HCT116 (cell line): Measurements from ENCODE around the gene PYDC1. TPM values are rescaled to one million over a fixed set of nuclear protein-coding genes. Genes with fewer than 3 reads are reported as not detected.

ENCODE experiments used
- ATAC-seq: fragments of 200-7000 bp; cut with Tn5 transposase; 2 replicates; pipeline ENCODE4 v1.9.1; 2020; ENCODE audit warnings: mild to moderate bottlenecking, moderate library complexity
- BruUV-seq: library from RNA; stranded (reverse); fragments of 400-500 nt; replicated peaks from 2 replicates; lab custom pipeline; 2021; lab: Mats Ljungman, UMichigan
- CTCF ChIA-PET: fragments of 300-600 bp; sonication (Branson Sonifier 250); formaldehyde crosslinking; loops from one replicate; lab custom pipeline; 2021; ENCODE audit warnings: antibody characterized with exemption; lab: Charles Lee
- POLR2A ChIA-PET: fragments of 300-600, 350-600 bp; sonication (Branson Sonifier 250); formaldehyde crosslinking; loops from one replicate; lab custom pipeline; 2021; ENCODE audit warnings: antibody characterized with exemption; lab: Charles Lee
- RAD21 ChIA-PET, 2 experiments: fragments of 300-600 bp; sonication (Branson Sonifier 250); formaldehyde crosslinking; loops; one replicate each; lab custom pipeline; 2023; ENCODE audit warnings: low total read pairs in 2 of 2; ENCODE audit not compliant: uncharacterized antibody in 2 of 2, unreplicated experiment in 2 of 2, low non-redundant PET in 1 of 2; lab: Charles Lee
- DNase-seq: peaks from one replicate; pipeline ENCODE4 v3.0.0-alpha.2; 2010; ENCODE audit warnings: low read depth, low spot score
- H2AFZ ChIP-seq: fragments of 200-600 bp; shearing (Covaris generic), sonication (generic); 2 replicates; pipeline ENCODE4 v1.6.1; 2017; ENCODE audit warnings: low read depth, mixed run types, mixed read lengths, antibody characterized with exemption, low read length; ENCODE audit not compliant: poor library complexity, severe bottlenecking
- H3K27ac ChIP-seq: 2 replicates; pipeline ENCODE4 v1.5.1; 2012; ENCODE audit warnings: low read depth, low read length
- H3K27me3 ChIP-seq: fragments of 200-600 bp; sonication (generic); 2 replicates; pipeline ENCODE4 v1.6.1; 2016; ENCODE audit warnings: mixed run types, low read length, mixed read lengths; ENCODE audit not compliant: insufficient read depth
- H3K36me3 ChIP-seq, 2 experiments: fragments of 200-500 bp in 1 of 2; fragments of 200-600 bp in 1 of 2; sonication (Bioruptor generic) in 1 of 2; sonication (generic) in 1 of 2; 2 replicates each; pipeline versions ENCODE4 v1.5.1 to v1.6.1; 2014 to 2016; ENCODE audit warnings: low read length in 2 of 2, inconsistent platforms in 1 of 2, mixed read lengths in 1 of 2, mixed run types in 1 of 2; ENCODE audit not compliant: insufficient read depth in 2 of 2, control insufficient read depth in 1 of 2
- H3K4me1 ChIP-seq, 2 experiments: fragments of 200-600 bp in 1 of 2; sonication (generic) in 1 of 2; 2 replicates each; pipeline versions ENCODE4 v1.5.1 to v1.6.1; 2012 to 2017; ENCODE audit warnings: low read length in 2 of 2, inconsistent platforms in 1 of 2, mild to moderate bottlenecking in 1 of 2, mixed read lengths in 1 of 2, mixed run types in 1 of 2, moderate library complexity in 1 of 2; ENCODE audit not compliant: insufficient read depth in 2 of 2, control insufficient read depth in 1 of 2
- H3K4me2 ChIP-seq: fragments of 200-600 bp; sonication (generic); 2 replicates; pipeline ENCODE4 v1.6.1; 2017; ENCODE audit warnings: mixed run types, low read length, mixed read lengths
- H3K4me3 ChIP-seq, 2 experiments: fragments of 200-600 bp in 1 of 2; sonication (generic) in 1 of 2; replicated peaks in 1 of 2; 2 replicates each; pipeline ENCODE4 v1.5.1; 2011 to 2016; ENCODE audit warnings: low read length in 2 of 2, control low read depth in 1 of 2, low read depth in 1 of 2, mild to moderate bottlenecking in 1 of 2, mixed read lengths in 1 of 2, mixed run types in 1 of 2
- H3K79me2 ChIP-seq: fragments of 200-600 bp; sonication (generic); 2 replicates; pipeline ENCODE4 v1.6.1; 2017; ENCODE audit warnings: mild to moderate bottlenecking, mixed run types, low read length, moderate library complexity, mixed read lengths; ENCODE audit not compliant: insufficient read depth
- H3K9ac ChIP-seq: fragments of 200-600 bp; sonication (generic); 2 replicates; pipeline ENCODE4 v1.6.1; 2016; ENCODE audit warnings: low read length, mixed read lengths
- H3K9me2 ChIP-seq: fragments of 200-600 bp; sonication (generic), shearing (Covaris generic); 2 replicates; pipeline ENCODE4 v1.6.1; 2017; ENCODE audit warnings: mixed run types, mild to moderate bottlenecking, moderate library complexity; ENCODE audit not compliant: insufficient read depth
- H3K9me3 ChIP-seq, 2 experiments: fragments of 200-500 bp in 1 of 2; fragments of 200-600 bp in 1 of 2; sonication (Bioruptor generic) in 1 of 2; sonication (generic) in 1 of 2; 2 replicates each; pipeline ENCODE4 v1.6.1; 2014 to 2017; ENCODE audit warnings: low read length in 2 of 2, mixed read lengths in 2 of 2, inconsistent platforms in 1 of 2, low read depth in 1 of 2, mild to moderate bottlenecking in 1 of 2, mixed run types in 1 of 2, moderate library complexity in 1 of 2; ENCODE audit not compliant: control insufficient read depth in 1 of 2, insufficient read depth in 1 of 2
- H4K20me1 ChIP-seq: fragments of 200-600 bp; sonication (generic), shearing (Covaris generic); 2 replicates; pipeline ENCODE4 v1.6.1; 2017; ENCODE audit warnings: mixed run types, mild to moderate bottlenecking, moderate library complexity; ENCODE audit not compliant: insufficient read depth
- ATF3 ChIP-seq: IDR thresholded peaks from 2 replicates; pipeline ENCODE4 v1.6.1; 2012
- CBX3 ChIP-seq: IDR thresholded peaks from 2 replicates; pipeline ENCODE4 v1.6.1; 2012; ENCODE audit warnings: low read depth
- CTCF ChIP-seq, 3 experiments: fragments of 200-600 bp in 1 of 3; sonication (generic) in 1 of 3; IDR thresholded peaks in 2 of 3; conservative IDR thresholded peaks in 1 of 3; 2 replicates each; pipeline ENCODE4 v1.5.1; 2012 to 2017; ENCODE audit warnings: low read depth in 2 of 3, low read length in 2 of 3, antibody characterized with exemption in 1 of 3, borderline replicate concordance in 1 of 3, control low read depth in 1 of 3, mild to moderate bottlenecking in 1 of 3, mixed read lengths in 1 of 3, mixed run types in 1 of 3, moderate library complexity in 1 of 3; ENCODE audit not compliant: insufficient read depth in 1 of 3
- EGR1 ChIP-seq: IDR thresholded peaks from 2 replicates; pipeline ENCODE4 v1.6.1; 2012; ENCODE audit warnings: low read depth
- FOSL1 ChIP-seq: IDR thresholded peaks from 2 replicates; pipeline ENCODE4 v1.6.1; 2012; ENCODE audit warnings: low read depth
- JUND ChIP-seq: IDR thresholded peaks from 2 replicates; pipeline ENCODE4 v1.6.1; 2012
- MAX ChIP-seq: IDR thresholded peaks from 2 replicates; pipeline ENCODE4 v1.6.1; 2012
- POLR2A ChIP-seq: IDR thresholded peaks from 2 replicates; pipeline ENCODE4 v1.7.0; 2011; ENCODE audit warnings: borderline replicate concordance; ENCODE audit not compliant: insufficient read depth, insufficient read length; ENCODE audit errors: extremely low read depth
- POLR2AphosphoS5 ChIP-seq: IDR thresholded peaks from 2 replicates; pipeline ENCODE4 v1.6.1; 2011; ENCODE audit warnings: mild to moderate bottlenecking, low read depth, low read length, moderate library complexity
- RAD21 ChIP-seq: IDR thresholded peaks from 2 replicates; pipeline ENCODE4 v1.6.1; 2012; ENCODE audit warnings: low read depth, mild to moderate bottlenecking
- REST ChIP-seq: IDR thresholded peaks from 2 replicates; pipeline ENCODE4 v1.6.1; 2012; ENCODE audit warnings: low read depth
- SP1 ChIP-seq: IDR thresholded peaks from 2 replicates; pipeline ENCODE4 v1.6.1; 2012; ENCODE audit warnings: low read depth
- SRF ChIP-seq: IDR thresholded peaks from 2 replicates; pipeline ENCODE4 v1.6.1; 2012; ENCODE audit warnings: low read depth
- YY1 ChIP-seq: IDR thresholded peaks from 2 replicates; pipeline ENCODE4 v1.6.1; 2011; ENCODE audit warnings: low read length, low read depth, moderate library complexity, mild to moderate bottlenecking; ENCODE audit not compliant: insufficient replicate concordance; ENCODE audit errors: extremely low read depth
- ZBTB33 ChIP-seq: IDR thresholded peaks from 2 replicates; pipeline ENCODE4 v1.6.1; 2011; ENCODE audit warnings: mild to moderate bottlenecking, low read length, moderate library complexity; ENCODE audit not compliant: insufficient replicate concordance; ENCODE audit errors: extremely low read depth
- ZNF274 ChIP-seq: fragments of 200-500 bp; sonication (Bioruptor generic); IDR thresholded peaks from 2 replicates; pipeline ENCODE4 v1.6.1; 2014; ENCODE audit warnings: mild to moderate bottlenecking, low read depth, low read length, inconsistent platforms
- intact Hi-C: fragments of 100-400 bp; cut with micrococcal nuclease; formaldehyde crosslinking; loops from 2 replicates; pipeline ENCODE4 v1.10.0; 2022
- total RNA-seq: library from RNA; stranded (reverse); gene quantifications from one replicate; pipeline ENCODE4 v1.2.1, GENCODE V29; 2021; ENCODE audit not compliant: unreplicated experiment

Gene PYDC1
- total RNA-seq, 1 experiment from 2014 or later, result not detected

- Histone ChIP-seq H3K79me2 (peaks cover 27% of the 10 kb centered on the region), H3K9me2 (no peaks in the 10 kb centered on the region), H3K4me2 (no peak overlapping the region), H3K9ac (no peak overlapping the region), H3K36me3 (peaks cover 26 to 54% of the 10 kb centered on the region in 2 experiments), H4K20me1 (peaks cover 14% of the 10 kb centered on the region; the same call in 1 of the 2 replicates), H3K4me3 (no peak overlapping the region), H3K27ac (0 out of 2 replicates have a peak overlapping the region, but pooled peaks have one; percentile 7), H2AFZ (no peak overlapping the region), H3K4me1 (peaks cover 0 to 6% of the 10 kb centered on the region in 2 experiments; a peak in 1 of 4 replicates), H3K27me3 (no peaks in the 10 kb centered on the region), H3K9me3 (no peaks in the 10 kb centered on the region)
- TF ChIP-seq POLR2AphosphoS5 (no peak; the same call in 1 of the 2 replicates), EGR1 (no peak), RAD21 (no peak), MAX (no peak), POLR2A (no peak), ATF3 (no peak), JUND (no peak), FOSL1 (no peak), CBX3 (no peak), REST (no peak), SRF (no peak), SP1 (no peak), ZBTB33 (no peak), ZNF274 (no peak), YY1 (no peak), CTCF (IDR thresholded peaks at IDR 0.05 in 2 of 3, conservative IDR thresholded peaks at IDR 0.05 in 1 of 3; ENCODE audit: borderline replicate concordance in 1 of 3, insufficient read depth in 1 of 3, low read depth in 2 of 3, low read length in 2 of 3) (no peak)
- BruUV-seq, result no TSS peak
- intact Hi-C loops, result no loop called here
- DNase-seq, result no peak
- RAD21 ChIA-PET, result no interaction called here
- POLR2A ChIA-PET, result no interaction called here
- CTCF ChIA-PET, result no interaction called here
- ATAC-seq, result no peak
Measured at GRCh38 chr16:31199430-31200041, 17.4 kb downstream of the PYDC1 start.
